Duodenal mucosa (tissue), 2 donors: ENCODE measurements around the gene NOSTRIN.
A peak's percentile ranks its signal among the peaks of the same experiment; 100 is the strongest.
"Not testable (repeated sequence)": the region's sequence is repeated elsewhere in the genome, so short reads cannot be mapped to it uniquely, and the experiment has no call there.

ENCODE experiments used
- H3K27ac ChIP-seq: one replicate; pipeline ENCODE4 v1.7.0; 2013; ENCODE audit warnings: low read depth, low read length
- H3K27me3 ChIP-seq, 2 donors: one replicate each; pipeline ENCODE4 v1.7.0; 2013; ENCODE audit warnings: low read length in 2 of 2, control low read depth in 1 of 2; ENCODE audit not compliant: insufficient read depth in 2 of 2, control insufficient read depth in 1 of 2
- H3K36me3 ChIP-seq, 2 donors: one replicate each; pipeline ENCODE4 v1.7.0; 2013; ENCODE audit warnings: low read length in 2 of 2, control low read depth in 1 of 2; ENCODE audit not compliant: insufficient read depth in 2 of 2, control insufficient read depth in 1 of 2
- H3K4me1 ChIP-seq, 2 donors: one replicate each; pipeline ENCODE4 v1.7.0; 2013; ENCODE audit warnings: low read length in 2 of 2, control low read depth in 1 of 2; ENCODE audit not compliant: insufficient read depth in 2 of 2, control insufficient read depth in 1 of 2
- H3K4me3 ChIP-seq, 2 donors: one replicate each; pipeline ENCODE4 v1.7.0; 2013; ENCODE audit warnings: low read length in 2 of 2, low read depth in 1 of 2
- H3K9ac ChIP-seq, 2 donors: one replicate each; pipeline ENCODE4 v1.7.0; 2013; ENCODE audit warnings: low read length in 2 of 2, low read depth in 1 of 2
- H3K9me3 ChIP-seq, 2 donors: one replicate each; pipeline ENCODE4 v1.7.0; 2013; ENCODE audit warnings: low read length in 2 of 2, control low read depth in 1 of 2; ENCODE audit not compliant: control insufficient read depth in 1 of 2

NOSTRIN gene

GRCh38 chr2:168870369-168870768, 67.9 kb downstream of the NOSTRIN start:
- not testable (repeated sequence) for H3K9me3 ChIP-seq, H3K36me3 ChIP-seq, H3K4me3 ChIP-seq, H3K9ac ChIP-seq, H3K27me3 ChIP-seq, H3K27ac ChIP-seq
- H3K4me1 ChIP-seq: peaks cover 0 to 12% of the 10 kb centered on the region in 2 donors

DNA sequence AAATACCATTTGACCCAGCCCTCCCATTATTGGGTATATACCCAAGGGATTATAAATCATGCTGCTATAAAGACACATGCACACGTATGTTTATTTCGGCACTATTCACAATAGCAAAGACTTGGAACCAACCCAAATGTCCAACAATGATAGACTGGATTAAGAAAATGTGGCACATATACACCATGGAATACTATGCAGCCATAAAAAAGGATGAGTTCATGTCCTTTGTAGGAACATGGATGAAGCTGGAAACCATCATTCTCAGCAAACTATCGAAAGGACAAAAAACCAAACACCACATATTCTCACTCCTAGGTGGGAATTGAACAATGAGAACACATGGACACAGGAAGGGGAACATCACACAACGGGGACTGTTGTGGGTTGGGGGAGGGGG, 68.4 kb downstream of the NOSTRIN start:
- not testable (repeated sequence) for H3K36me3 ChIP-seq, H3K27ac ChIP-seq, H3K9ac ChIP-seq, H3K9me3 ChIP-seq, H3K4me3 ChIP-seq, H3K27me3 ChIP-seq
- H3K4me1 ChIP-seq: peaks cover 0 to 12% of the 10 kb centered on the region in 2 donors

GRCh38 chr2:168874368-168875054, 72.1 kb downstream of the NOSTRIN start:
- Histone ChIP-seq H3K27ac (no peak overlapping the region), H3K4me1 (peaks cover 6 to 14% of the 10 kb centered on the region in 2 donors), H3K4me3 (no peak overlapping the region), H3K9ac (no peak overlapping the region), H3K27me3 (no peaks in the 10 kb centered on the region), H3K9me3 (no peaks in the 10 kb centered on the region), H3K36me3 (no peaks in the 10 kb centered on the region)

DNA sequence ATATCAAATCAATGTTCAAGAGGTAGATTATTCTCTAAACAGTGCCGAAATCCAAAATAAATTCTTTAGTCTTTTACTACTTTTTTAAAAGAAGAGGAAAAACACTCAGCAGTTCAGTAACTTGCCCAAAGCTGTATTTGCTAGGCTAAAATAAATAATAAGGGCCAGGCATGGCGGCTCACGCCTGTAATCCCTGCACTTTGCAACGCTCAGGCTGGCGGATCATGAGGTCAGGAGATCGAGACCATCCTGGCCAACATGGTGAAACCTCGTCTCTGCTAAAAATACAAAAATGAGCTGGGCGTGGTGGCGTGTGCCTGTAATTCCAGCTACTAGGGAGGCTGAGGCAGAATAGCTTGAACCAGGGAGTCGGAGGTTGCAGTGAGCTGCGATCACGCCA, 79.7 kb downstream of the NOSTRIN start:
- H3K9ac ChIP-seq, H3K27me3 ChIP-seq, H3K4me1 ChIP-seq, H3K36me3 ChIP-seq, H3K4me3 ChIP-seq, H3K9me3 ChIP-seq, H3K27ac ChIP-seq: not testable (repeated sequence)

- Histone ChIP-seq H3K4me1 (peaks cover 7 to 11% of the 10 kb centered on the region in 2 donors), H3K4me3 (no peak overlapping the region), H3K27me3 (no peaks in the 10 kb centered on the region), H3K9ac (no peak overlapping the region), H3K36me3 (no peaks in the 10 kb centered on the region), H3K27ac (no peak overlapping the region), H3K9me3 (no peaks in the 10 kb centered on the region)
Measured at GRCh38 chr2:168884975-168885374, 82.5 kb downstream of the NOSTRIN start.

DNA sequence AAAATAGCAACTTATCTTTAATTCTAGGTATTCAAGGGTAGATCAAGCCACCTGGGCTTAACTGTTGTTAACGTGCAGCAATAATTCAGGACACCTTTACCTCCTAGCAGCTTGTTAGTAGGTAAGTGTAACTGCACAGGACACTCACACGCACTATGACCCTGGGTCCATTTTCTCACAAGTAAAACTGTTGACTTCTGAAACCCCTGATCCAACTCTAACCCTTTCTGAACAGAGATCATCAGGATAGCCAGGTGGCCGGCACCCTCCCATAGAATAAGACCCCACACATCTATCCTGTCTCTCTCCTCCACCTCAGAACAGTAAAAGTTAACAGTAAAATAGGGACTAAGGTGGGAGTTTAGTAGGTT, 87.2 kb downstream of the NOSTRIN start:
- Histone ChIP-seq H3K9me3 (no peaks in the 10 kb centered on the region), H3K4me3 (peak overlapping the region; percentile 84 to 91), H3K4me1 (peaks cover 9 to 13% of the 10 kb centered on the region in 2 donors), H3K27ac (no peak overlapping the region), H3K36me3 (no peaks in the 10 kb centered on the region), H3K27me3 (no peaks in the 10 kb centered on the region), H3K9ac (peak overlapping the region; percentile 47 to 65)

- Histone ChIP-seq H3K4me3 (peak within 1 kb of the TSS; percentile 84 to 91), H3K36me3 (no peaks in the 10 kb centered on the region)
Measured at GRCh38 chr2:168890006-168890782, 87.8 kb downstream of the NOSTRIN start, which contains the start of gene SPC25. Gene SPC25 (minus strand): TSS chr2:168890430. CDS start chr2:168889519, 911 bp downstream.

GRCh38 chr2:168892327-168892726, 89.9 kb downstream of the NOSTRIN start:
- Histone ChIP-seq H3K4me3 (no peak overlapping the region), H3K27ac (no peak overlapping the region), H3K36me3 (no peaks in the 10 kb centered on the region), H3K9me3 (no peaks in the 10 kb centered on the region), H3K4me1 (peaks cover 9 to 13% of the 10 kb centered on the region in 2 donors), H3K9ac (no peak overlapping the region), H3K27me3 (no peaks in the 10 kb centered on the region)

More at GRCh38 chr2:168890006-168890782, 87.8 kb downstream of the NOSTRIN start, which contains the start of gene SPC25:
- H3K4me1 ChIP-seq: peaks cover 9 to 13% of the 10 kb centered on the region in 2 donors
- H3K9me3 ChIP-seq: no peaks in the 10 kb centered on the region
- peak within 1 kb of the TSS; percentile 47 to 65 for H3K9ac ChIP-seq
- no peaks in the 10 kb centered on the region for H3K27me3 ChIP-seq
- no peak within 1 kb of the TSS for H3K27ac ChIP-seq

DNA sequence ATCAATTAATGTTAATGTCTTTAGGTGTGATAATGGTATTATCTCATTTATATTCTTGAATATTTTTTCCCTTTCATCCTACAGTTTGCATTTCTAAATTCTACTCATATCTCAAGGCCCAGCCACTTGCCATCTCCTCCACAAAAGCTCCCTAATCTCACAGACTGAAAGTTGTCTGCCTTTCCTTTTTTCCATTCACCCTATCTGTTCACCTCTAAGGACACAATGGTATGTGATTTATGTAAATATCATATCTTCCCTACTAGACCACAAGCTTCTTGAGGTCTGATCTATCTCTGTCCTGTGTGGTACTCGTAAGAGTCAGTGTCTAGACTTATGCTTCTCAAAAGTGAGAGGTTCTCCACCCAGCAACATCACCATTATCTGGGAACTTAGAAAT, 91.7 kb downstream of the NOSTRIN start:
- H3K9me3 ChIP-seq: no peaks in the 10 kb centered on the region
- H3K9ac ChIP-seq: no peak overlapping the region
- H3K4me3 ChIP-seq: no peak overlapping the region
- no peaks in the 10 kb centered on the region for H3K27me3 ChIP-seq
- H3K36me3 ChIP-seq: no peaks in the 10 kb centered on the region
- peaks cover 9 to 13% of the 10 kb centered on the region in 2 donors for H3K4me1 ChIP-seq
- no peak overlapping the region for H3K27ac ChIP-seq

DNA sequence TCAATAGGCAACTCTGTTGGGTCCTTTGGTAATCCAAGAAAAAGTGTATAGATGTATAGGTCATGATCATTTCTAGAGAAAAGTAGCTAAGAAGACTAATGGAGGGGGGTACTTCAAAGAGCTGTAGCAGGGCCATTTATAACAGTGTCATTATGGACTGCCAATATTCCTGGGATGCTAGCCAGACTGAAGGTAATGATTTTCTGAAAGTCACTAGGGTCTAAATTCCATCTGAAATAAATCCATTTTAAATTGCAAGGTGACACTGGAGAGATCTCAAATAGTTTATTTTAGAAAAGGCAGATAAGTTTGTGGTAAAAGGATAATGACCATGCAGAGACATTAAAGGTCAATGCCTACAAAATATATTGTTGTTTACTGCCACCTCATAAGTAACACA, 92.3 kb downstream of the NOSTRIN start:
- H3K9ac ChIP-seq: no peak overlapping the region
- H3K9me3 ChIP-seq: no peaks in the 10 kb centered on the region
- H3K4me1 ChIP-seq: peaks cover 5 to 9% of the 10 kb centered on the region in 2 donors
- H3K27me3 ChIP-seq: no peaks in the 10 kb centered on the region
- no peak overlapping the region for H3K4me3 ChIP-seq
- no peaks in the 10 kb centered on the region for H3K36me3 ChIP-seq
- H3K27ac ChIP-seq: no peak overlapping the region
